ENCODE results near the gene PTPN14. TPM values are rescaled to one million over a fixed set of nuclear protein-coding genes. Genes with fewer than 3 reads are reported as not detected.

PTPN14 gene
- polyA plus RNA-seq, 4 donors = 29.6 to 42.9 (median 33.5) TPM

GRCh38 chr1:214321705-214322453, 229.5 kb downstream of the PTPN14 start:
- no peak for DNase-seq (ENCODE audit: low read depth in 4 of 4, low spot score in 2 of 4)

- no peak for DNase-seq (ENCODE audit: low read depth in 4 of 4, low spot score in 2 of 4)
These were observed 231.5 kb downstream of the PTPN14 start for GRCh38 chr1:214319938-214320337.

GRCh38 chr1:214318956-214319736, 232.3 kb downstream of the PTPN14 start:
- no peak for DNase-seq (ENCODE audit: low read depth in 4 of 4, low spot score in 2 of 4)

- DNase-seq (ENCODE audit: low read depth in 4 of 4, low spot score in 2 of 4) = no peak
These were observed 233.0 kb downstream of the PTPN14 start for GRCh38 chr1:214318356-214318755.

GRCh38 chr1:214317734-214318133, 233.7 kb downstream of the PTPN14 start:
- DNase-seq (ENCODE audit: low read depth in 4 of 4, low spot score in 2 of 4) = no peak

GRCh38 chr1:214317300-214317699, 234.1 kb downstream of the PTPN14 start:
- no peak for DNase-seq (ENCODE audit: low read depth in 4 of 4, low spot score in 2 of 4)

- no peak for DNase-seq (ENCODE audit: low read depth in 4 of 4, low spot score in 2 of 4)
These were observed 234.8 kb downstream of the PTPN14 start for GRCh38 chr1:214316593-214316992.

GRCh38 chr1:214314178-214314843, 237.1 kb downstream of the PTPN14 start:
- no peak for DNase-seq (ENCODE audit: low read depth in 4 of 4, low spot score in 2 of 4)

- DNase-seq (ENCODE audit: low read depth in 4 of 4, low spot score in 2 of 4) = no peak
These were observed 238.8 kb downstream of the PTPN14 start for GRCh38 chr1:214312530-214313051.

- DNase-seq (ENCODE audit: low read depth in 4 of 4, low spot score in 2 of 4) = no peak
These were observed 240.4 kb downstream of the PTPN14 start for GRCh38 chr1:214310777-214311690.

- no peak for DNase-seq (ENCODE audit: low read depth in 4 of 4, low spot score in 2 of 4)
These were observed 241.4 kb downstream of the PTPN14 start for GRCh38 chr1:214310010-214310409.

GRCh38 chr1:214306269-214306668, 245.1 kb downstream of the PTPN14 start:
- no peak for DNase-seq (ENCODE audit: low read depth in 4 of 4, low spot score in 2 of 4)

- DNase-seq (ENCODE audit: low read depth in 4 of 4, low spot score in 2 of 4) = no peak
These were observed 246.1 kb downstream of the PTPN14 start for GRCh38 chr1:214305164-214305751.

GRCh38 chr1:214303141-214303930, 248.1 kb downstream of the PTPN14 start:
- DNase-seq (ENCODE audit: low read depth in 4 of 4, low spot score in 2 of 4) = no peak

- no peak for DNase-seq (ENCODE audit: low read depth in 4 of 4, low spot score in 2 of 4)
These were observed 249.9 kb downstream of the PTPN14 start for GRCh38 chr1:214301526-214301925.

- no peak for DNase-seq (ENCODE audit: low read depth in 4 of 4, low spot score in 2 of 4)
These were observed 251.1 kb downstream of the PTPN14 start for GRCh38 chr1:214300149-214300780.
